Measurements from ENCODE around the gene ZBTB17. TPM values are rescaled to one million over a fixed set of nuclear protein-coding genes. Genes with fewer than 3 reads are reported as not detected.
A peak's percentile ranks its signal among the peaks of the same experiment; 100 is the strongest.

The ZBTB17 gene
- total and polyA plus RNA-seq, 8 donors: 16.2 to 106 (median 18.0) TPM

DNA sequence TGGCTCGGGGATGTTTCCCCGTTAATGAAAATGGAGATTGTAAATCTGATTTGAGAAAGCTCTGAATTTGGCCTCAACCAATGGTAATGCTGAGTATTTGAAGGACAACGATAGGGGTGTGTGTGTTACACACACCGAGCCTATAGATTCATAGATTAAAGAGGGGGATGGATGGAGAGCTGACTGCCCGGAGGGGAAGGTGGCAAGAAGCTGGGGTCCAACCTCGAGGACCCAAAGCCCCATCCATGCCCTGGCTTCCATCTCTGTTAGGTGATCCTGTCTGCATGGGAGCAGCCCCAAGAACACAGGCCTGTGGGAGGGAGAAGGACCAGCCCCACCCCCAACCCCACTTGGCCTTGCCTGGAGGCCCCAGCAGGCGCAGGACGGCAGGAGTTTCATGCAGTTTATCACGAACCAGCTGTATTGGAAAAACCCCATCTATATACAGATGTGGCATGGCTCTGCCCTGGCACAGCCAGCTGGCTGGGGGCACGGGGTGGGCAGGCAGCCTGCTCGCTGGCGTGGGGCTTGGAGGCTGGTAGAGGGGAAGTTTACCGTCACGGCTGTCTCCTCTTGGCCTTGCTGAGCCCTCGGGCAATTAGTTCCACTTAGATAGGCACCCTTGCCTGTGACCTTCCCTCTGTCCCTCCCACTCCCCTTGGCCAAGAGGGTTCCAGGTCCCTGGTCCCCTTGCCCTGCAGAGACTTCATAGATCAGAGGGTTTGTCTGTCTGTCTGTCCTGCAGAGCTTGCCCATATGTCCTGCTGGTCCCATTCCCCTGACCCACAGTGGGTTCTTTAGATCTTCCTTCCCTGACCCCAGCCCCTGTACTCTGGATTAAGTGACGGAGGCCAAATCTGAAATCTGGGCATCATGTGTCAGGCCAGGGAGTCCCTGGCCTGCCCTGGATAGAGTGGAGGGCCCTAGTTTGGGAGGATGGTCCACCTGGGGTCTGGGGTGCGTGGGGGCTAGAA lies 38.9 kb upstream of the ZBTB17 start:
- DNase-seq: peak in 2 of 6 donors; percentile 55 to 62
- 73 to 75% methylated on average over 17 of the region's 17 CpGs for WGBS, 2 donors
- Histone ChIP-seq H3K27ac (peak overlapping the region in 2 of 4 donors; percentile 78 to 82), H3K36me3 (no peaks in the 10 kb centered on the region), H3K9me3 (no peaks in the 10 kb centered on the region), H3K27me3 (no peaks in the 10 kb centered on the region), H3K4me1 (peaks cover 0 to 14% (median 0%) of the 10 kb centered on the region in 3 donors), H3K4me3 (no peak overlapping the region)
- intact Hi-C loops (cut with DNase I): no loop called here
- TF ChIP-seq, protein P1, sequence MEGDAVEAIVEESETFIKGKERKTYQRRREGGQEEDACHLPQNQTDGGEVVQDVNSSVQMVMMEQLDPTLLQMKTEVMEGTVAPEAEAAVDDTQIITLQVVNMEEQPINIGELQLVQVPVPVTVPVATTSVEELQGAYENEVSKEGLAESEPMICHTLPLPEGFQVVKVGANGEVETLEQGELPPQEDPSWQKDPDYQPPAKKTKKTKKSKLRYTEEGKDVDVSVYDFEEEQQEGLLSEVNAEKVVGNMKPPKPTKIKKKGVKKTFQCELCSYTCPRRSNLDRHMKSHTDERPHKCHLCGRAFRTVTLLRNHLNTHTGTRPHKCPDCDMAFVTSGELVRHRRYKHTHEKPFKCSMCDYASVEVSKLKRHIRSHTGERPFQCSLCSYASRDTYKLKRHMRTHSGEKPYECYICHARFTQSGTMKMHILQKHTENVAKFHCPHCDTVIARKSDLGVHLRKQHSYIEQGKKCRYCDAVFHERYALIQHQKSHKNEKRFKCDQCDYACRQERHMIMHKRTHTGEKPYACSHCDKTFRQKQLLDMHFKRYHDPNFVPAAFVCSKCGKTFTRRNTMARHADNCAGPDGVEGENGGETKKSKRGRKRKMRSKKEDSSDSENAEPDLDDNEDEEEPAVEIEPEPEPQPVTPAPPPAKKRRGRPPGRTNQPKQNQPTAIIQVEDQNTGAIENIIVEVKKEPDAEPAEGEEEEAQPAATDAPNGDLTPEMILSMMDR (IDR thresholded peaks at IDR 0.05): no peak
- no peak for FAIRE-seq
- peak in 1 of 4 donors; percentile 28 for ATAC-seq

DNA sequence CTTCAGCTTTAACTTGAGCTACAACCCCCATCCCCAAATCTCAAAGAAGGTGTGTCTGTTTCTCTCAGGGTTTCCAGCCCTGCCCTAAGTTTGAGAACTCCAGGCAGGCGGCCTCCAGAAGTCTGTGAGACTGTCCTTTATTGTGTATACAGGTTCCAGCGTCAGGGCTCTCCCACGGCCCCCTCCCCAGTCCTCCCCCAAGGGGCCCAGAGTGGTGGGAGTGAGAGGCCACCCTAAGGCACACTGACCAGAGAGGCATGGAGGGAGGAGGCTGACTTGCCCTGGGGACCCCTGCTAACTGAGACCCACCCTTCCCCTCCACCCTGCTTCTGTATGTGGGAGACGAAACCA lies 38.0 kb upstream of the ZBTB17 start:
- intact Hi-C loops (cut with DNase I): no loop called here
- Histone ChIP-seq H3K4me3 (no peak overlapping the region), H3K36me3 (no peaks in the 10 kb centered on the region), H3K27ac (peak overlapping the region in 3 of 4 donors; percentile 7 to 82 (median 78)), H3K4me1 (peaks cover 0 to 14% (median 0%) of the 10 kb centered on the region in 3 donors), H3K27me3 (no peaks in the 10 kb centered on the region), H3K9me3 (no peaks in the 10 kb centered on the region)
- ATAC-seq (no peak), DNase-seq (no peak), FAIRE-seq (no peak)
- TF ChIP-seq, protein P1 (IDR thresholded peaks at IDR 0.05): no peak
- 51 to 60% methylated on average over 4 of the region's 4 CpGs for WGBS, 2 donors

DNA sequence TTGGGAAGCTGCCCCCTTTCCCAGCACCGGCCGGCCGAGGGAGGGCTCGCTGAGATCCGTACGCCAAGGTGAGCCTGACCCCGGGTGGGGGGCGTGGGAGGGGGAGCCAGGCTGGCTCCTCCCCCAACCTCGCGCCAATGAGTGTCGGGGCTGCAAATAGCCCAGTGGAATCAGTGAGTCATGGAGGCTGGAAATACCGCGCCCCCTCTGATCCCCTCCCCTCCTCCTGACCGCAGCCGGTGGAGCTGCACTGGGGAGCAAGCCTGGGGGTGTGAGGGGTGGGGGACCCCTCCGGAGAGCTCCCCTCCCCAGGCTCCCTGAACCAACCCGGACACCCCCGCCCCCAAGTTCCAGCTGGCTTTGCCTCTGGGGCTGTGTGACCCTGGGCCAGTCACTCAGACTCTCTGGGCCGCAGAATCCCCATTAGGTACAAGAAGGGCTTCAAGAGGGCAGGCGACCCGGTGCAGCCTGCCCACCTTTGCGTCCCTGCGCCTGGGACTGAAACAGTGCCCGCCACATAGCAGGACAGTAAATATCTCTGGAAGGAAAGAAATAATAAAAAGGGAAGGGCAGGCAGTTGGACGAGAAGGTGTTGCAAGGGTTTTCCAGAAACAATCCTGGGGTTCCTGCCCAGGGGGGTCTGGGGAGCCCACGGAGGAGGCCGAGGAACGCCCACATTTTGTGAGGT lies 37.5 kb upstream of the ZBTB17 start:
- Histone ChIP-seq H3K36me3 (no peaks in the 10 kb centered on the region), H3K4me3 (peak overlapping the region in 3 of 4 donors; percentile 10 to 43 (median 25)), H3K4me1 (peaks cover 0 to 14% (median 0%) of the 10 kb centered on the region in 3 donors), H3K27ac (peak overlapping the region; percentile 29 to 82 (median 74)), H3K27me3 (no peaks in the 10 kb centered on the region), H3K9me3 (no peaks in the 10 kb centered on the region)
- no peak for FAIRE-seq
- peak; percentile 66 to 80 (median 72) for ATAC-seq
- intact Hi-C loops (cut with DNase I): no loop called here
- TF ChIP-seq, protein P1 (IDR thresholded peaks at IDR 0.05): no peak
- peak; percentile 39 to 83 (median 76) for DNase-seq
- 20 to 60% methylated on average over 18 to 28 of the region's 28 CpGs for WGBS, 2 donors

DNA sequence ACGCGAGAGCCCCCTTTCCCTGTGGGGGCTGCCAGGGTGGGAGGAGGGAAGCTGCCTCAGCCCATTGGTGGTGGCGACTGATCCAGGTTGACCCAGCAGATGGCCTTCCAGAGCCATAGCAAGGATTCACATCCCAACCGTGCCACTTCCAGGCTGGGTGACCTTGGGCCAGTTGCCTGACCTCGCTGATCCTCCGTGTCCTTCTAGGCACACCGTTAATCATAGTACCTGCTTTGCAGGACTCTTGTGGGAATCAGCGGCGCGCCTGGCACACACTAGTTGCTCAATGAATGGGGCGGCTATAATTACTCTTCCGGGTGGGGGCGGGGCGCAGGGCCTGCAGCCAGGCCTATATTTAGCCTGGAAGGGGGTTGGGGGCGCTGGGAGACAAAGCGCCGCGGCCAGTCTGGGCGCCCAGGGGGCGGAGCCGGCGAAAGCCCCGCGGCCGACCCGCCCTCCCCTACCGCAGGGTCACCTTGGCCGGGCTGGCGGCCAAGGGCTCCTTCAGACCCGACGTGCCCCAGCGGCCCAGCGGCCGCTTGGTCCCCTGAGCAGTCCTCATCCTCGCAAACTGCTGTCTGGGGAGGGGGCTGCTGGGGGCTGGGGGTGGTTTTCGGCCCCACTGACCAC lies 36.8 kb upstream of the ZBTB17 start:
- no peaks in the 10 kb centered on the region for H3K9me3 ChIP-seq
- no peaks in the 10 kb centered on the region for H3K27me3 ChIP-seq
- 3 to 5% methylated on average over 36 of the region's 36 CpGs for WGBS, 2 donors
- intact Hi-C loops (cut with DNase I): no loop called here
- DNase-seq (peak; percentile 67 to 90 (median 80)), ATAC-seq (peak; percentile 66 to 85 (median 80)), FAIRE-seq (no peak)
- H3K4me3 ChIP-seq: peak overlapping the region in 3 of 4 donors; percentile 10 to 43 (median 25)
- H3K36me3 ChIP-seq: no peaks in the 10 kb centered on the region
- H3K27ac ChIP-seq: peak overlapping the region; percentile 29 to 82 (median 74)
- TF ChIP-seq, protein P1 (IDR thresholded peaks at IDR 0.05): no peak
- H3K4me1 ChIP-seq: peaks cover 0 to 14% (median 0%) of the 10 kb centered on the region in 3 donors

Data from pancreas (tissue), 10 donors.